Astrocyte of the spinal cord (primary cell): ENCODE results near the gene COG5.
A peak's percentile ranks its signal among the peaks of the same experiment; 100 is the strongest.

Source experiments
- DNase-seq: peaks from one replicate; pipeline ENCODE4 v3.0.0; 2011; ENCODE audit warnings: low read depth, low spot score
- H3K4me3 ChIP-seq: 2 replicates; pipeline ENCODE4 v1.5.1; 2011; ENCODE audit warnings: low read depth, mild to moderate bottlenecking, low read length, moderate library complexity
- CTCF ChIP-seq: IDR thresholded peaks from 2 replicates; pipeline ENCODE4 v1.5.1; 2012; ENCODE audit warnings: low read depth, mild to moderate bottlenecking, low read length, inconsistent platforms
- in situ Hi-C: cut with HindIII; loops from 2 replicates; pipeline ENCODE4 v1.10.0; 2017; ENCODE audit warnings: low sequenced_read_pairs

The COG5 gene

GRCh38 chr7:107330478-107330877 lies 233.2 kb downstream of the COG5 start:
- TF ChIP-seq CTCF, result no peak
- no peak overlapping the region for H3K4me3 ChIP-seq
- in situ Hi-C loops, result no loop called here
- DNase-seq, result no peak

GRCh38 chr7:107327986-107328569 lies 235.6 kb downstream of the COG5 start:
- H3K4me3 ChIP-seq, result no peak overlapping the region
- in situ Hi-C loops, result no loop called here
- DNase-seq, result peak; percentile 4
- no peak for TF ChIP-seq CTCF

GRCh38 chr7:107326061-107326460 lies 237.7 kb downstream of the COG5 start:
- no peak overlapping the region for H3K4me3 ChIP-seq
- no peak for DNase-seq
- TF ChIP-seq CTCF, result no peak
- in situ Hi-C loops, result no loop called here

- no peak for DNase-seq
- in situ Hi-C loops, result no loop called here
- no peak overlapping the region for H3K4me3 ChIP-seq
- TF ChIP-seq CTCF, result no peak
Observed at GRCh38 chr7:107322015-107322414, 241.7 kb downstream of the COG5 start.

- no peak for TF ChIP-seq CTCF
- in situ Hi-C loops, result no loop called here
- no peak overlapping the region for H3K4me3 ChIP-seq
- DNase-seq, result no peak
Observed at GRCh38 chr7:107321611-107322010, 242.1 kb downstream of the COG5 start.

- DNase-seq, result no peak
- TF ChIP-seq CTCF, result no peak
- H3K4me3 ChIP-seq, result no peak overlapping the region
- in situ Hi-C loops, result no loop called here
Observed at GRCh38 chr7:107319724-107320228, 243.9 kb downstream of the COG5 start.
